Measurements from ENCODE around the gene TCEA2.

DNA sequence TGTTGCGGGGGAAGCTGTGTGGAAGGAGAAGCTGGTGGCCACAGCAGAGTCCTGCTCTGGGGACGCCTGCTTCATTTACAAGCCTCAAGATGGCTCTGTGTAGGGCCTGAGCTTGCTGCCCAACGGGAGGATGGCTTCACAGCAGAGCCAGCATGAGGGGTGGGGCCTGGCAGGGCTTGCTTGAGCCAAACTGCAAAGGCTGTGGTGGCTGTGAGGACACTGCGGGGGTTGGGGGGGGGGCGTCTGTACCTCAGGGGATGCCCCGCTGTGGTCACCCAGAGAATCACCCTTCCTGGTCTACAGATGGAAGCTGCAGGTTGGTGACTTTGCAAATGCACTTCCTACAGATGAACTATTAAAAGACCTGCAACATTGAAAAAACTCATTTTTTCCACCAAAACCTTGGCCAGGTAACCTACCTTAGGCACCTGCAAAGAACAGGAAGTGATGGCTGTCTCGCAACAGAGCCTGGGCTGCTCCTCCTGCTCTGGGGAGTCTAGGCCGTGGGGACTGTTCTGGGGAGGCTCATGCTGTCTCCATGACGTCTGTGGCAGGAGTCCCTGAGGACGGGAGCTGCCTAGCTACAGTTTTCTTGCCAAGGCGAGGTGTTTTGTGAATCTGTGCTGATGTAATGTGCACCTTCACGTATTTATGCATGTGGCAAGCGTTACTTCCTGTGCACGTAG, 37.0 kb downstream of the TCEA2 start:
- TF ChIP-seq POLR2A (IDR thresholded peaks at IDR 0.05; ENCODE audit: low read length) = no peak
- no peak for TF ChIP-seq GATA1 (IDR thresholded peaks at IDR 0.05; ENCODE audit: low read depth, low read length)

Data from erythroblast (primary cell).